GM18498 (cell line): ENCODE measurements around the gene MAD1L1.

ENCODE experiments used
- ATAC-seq: cut with Tn5 transposase; IDR thresholded peaks from one replicate; pipeline ENCODE4 v1.9.1; 2021; ENCODE audit warnings: mild to moderate bottlenecking, moderate library complexity; ENCODE audit not compliant: unreplicated experiment

The MAD1L1 gene

GRCh38 chr7:2090526-2091520 lies 141.9 kb downstream of the MAD1L1 start:
- no peak for ATAC-seq

- no peak for ATAC-seq
Observed at GRCh38 chr7:2088801-2089200, 143.9 kb downstream of the MAD1L1 start.

GRCh38 chr7:2087744-2088143 lies 145.0 kb downstream of the MAD1L1 start:
- ATAC-seq = no peak

- ATAC-seq = no peak
Observed at GRCh38 chr7:2086229-2086628, 146.5 kb downstream of the MAD1L1 start.

GRCh38 chr7:2085804-2086203 lies 146.9 kb downstream of the MAD1L1 start:
- no peak for ATAC-seq

- ATAC-seq = no peak
Observed at GRCh38 chr7:2084781-2085505, 147.8 kb downstream of the MAD1L1 start.

- ATAC-seq = no peak
Observed at GRCh38 chr7:2084331-2084730, 148.4 kb downstream of the MAD1L1 start.

- no peak for ATAC-seq
Observed at GRCh38 chr7:2083362-2083761, 149.4 kb downstream of the MAD1L1 start.

- ATAC-seq = no peak
Observed at GRCh38 chr7:2082139-2082998, 150.4 kb downstream of the MAD1L1 start.

GRCh38 chr7:2081526-2082135 lies 151.1 kb downstream of the MAD1L1 start:
- no peak for ATAC-seq

GRCh38 chr7:2080477-2080876 lies 152.3 kb downstream of the MAD1L1 start:
- no peak for ATAC-seq

GRCh38 chr7:2080060-2080387 lies 152.7 kb downstream of the MAD1L1 start:
- ATAC-seq = no peak

GRCh38 chr7:2079332-2080059 lies 153.2 kb downstream of the MAD1L1 start:
- no peak for ATAC-seq

- ATAC-seq = no peak
Observed at GRCh38 chr7:2078899-2079298, 153.8 kb downstream of the MAD1L1 start.

GRCh38 chr7:2076649-2077064 lies 156.1 kb downstream of the MAD1L1 start:
- ATAC-seq = no peak

GRCh38 chr7:2075811-2076210 lies 156.9 kb downstream of the MAD1L1 start:
- no peak for ATAC-seq

- ATAC-seq = no peak
Observed at GRCh38 chr7:2074691-2075090, 158.1 kb downstream of the MAD1L1 start.

- ATAC-seq = no peak
Observed at GRCh38 chr7:2072798-2073197, 159.9 kb downstream of the MAD1L1 start.

- no peak for ATAC-seq
Observed at GRCh38 chr7:2072042-2072441, 160.7 kb downstream of the MAD1L1 start.
